ENCODE data around the gene CENPP. TPM values are rescaled to one million over a fixed set of nuclear protein-coding genes. Genes with fewer than 3 reads are reported as not detected.

The CENPP gene
- total RNA-seq, 1 experiment from 2014 or later, result 15.6 TPM

DNA sequence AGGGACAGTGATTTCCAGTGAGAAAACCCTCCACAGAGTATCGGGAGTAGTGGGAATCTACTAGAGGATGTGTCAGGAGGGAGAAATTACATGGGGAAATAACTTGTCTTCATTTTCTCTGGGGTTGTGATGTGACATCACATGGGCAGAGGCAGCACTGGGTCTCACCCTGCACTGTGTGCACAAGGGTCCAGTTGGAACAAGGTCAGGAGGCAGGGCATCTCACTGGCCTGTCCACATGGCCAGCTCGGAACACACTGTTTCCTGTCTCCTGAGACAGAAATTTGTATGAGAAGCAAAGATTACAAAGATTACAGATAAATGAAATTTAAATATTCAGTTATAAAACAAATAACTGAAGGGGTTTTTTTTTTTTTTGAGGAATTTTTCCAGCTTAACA is 272.6 kb downstream of the CENPP start:
- CTCF ChIA-PET, result no interaction called here
- intact Hi-C loops (cut with micrococcal nuclease; ENCODE audit: unreplicated experiment), result no loop called here
- Histone ChIP-seq H3K4me3 (ENCODE audit: low read depth, low read length, poor library complexity, severe bottlenecking) (no peak overlapping the region), H3K36me3 (ENCODE audit: insufficient read depth, low read length, poor library complexity, severe bottlenecking) (no peaks in the 10 kb centered on the region), H3K9me3 (ENCODE audit: low read depth, low read length, poor library complexity, severe bottlenecking) (no peaks in the 10 kb centered on the region), H3K4me1 (ENCODE audit: insufficient read depth, low read length, poor library complexity, severe bottlenecking) (no peaks in the 10 kb centered on the region), H3K27me3 (replicated peaks; ENCODE audit: insufficient read depth, low read depth, low read length, poor library complexity) (no peaks in the 10 kb centered on the region), H3K27ac (ENCODE audit: low read depth, low read length, poor library complexity, severe bottlenecking) (no peak overlapping the region)
- BruUV-seq (replicated peaks), result no TSS peak
- POLR2A ChIA-PET (ENCODE audit: low non-redundant PET), result no interaction called here
- TF ChIP-seq, protein P1, sequence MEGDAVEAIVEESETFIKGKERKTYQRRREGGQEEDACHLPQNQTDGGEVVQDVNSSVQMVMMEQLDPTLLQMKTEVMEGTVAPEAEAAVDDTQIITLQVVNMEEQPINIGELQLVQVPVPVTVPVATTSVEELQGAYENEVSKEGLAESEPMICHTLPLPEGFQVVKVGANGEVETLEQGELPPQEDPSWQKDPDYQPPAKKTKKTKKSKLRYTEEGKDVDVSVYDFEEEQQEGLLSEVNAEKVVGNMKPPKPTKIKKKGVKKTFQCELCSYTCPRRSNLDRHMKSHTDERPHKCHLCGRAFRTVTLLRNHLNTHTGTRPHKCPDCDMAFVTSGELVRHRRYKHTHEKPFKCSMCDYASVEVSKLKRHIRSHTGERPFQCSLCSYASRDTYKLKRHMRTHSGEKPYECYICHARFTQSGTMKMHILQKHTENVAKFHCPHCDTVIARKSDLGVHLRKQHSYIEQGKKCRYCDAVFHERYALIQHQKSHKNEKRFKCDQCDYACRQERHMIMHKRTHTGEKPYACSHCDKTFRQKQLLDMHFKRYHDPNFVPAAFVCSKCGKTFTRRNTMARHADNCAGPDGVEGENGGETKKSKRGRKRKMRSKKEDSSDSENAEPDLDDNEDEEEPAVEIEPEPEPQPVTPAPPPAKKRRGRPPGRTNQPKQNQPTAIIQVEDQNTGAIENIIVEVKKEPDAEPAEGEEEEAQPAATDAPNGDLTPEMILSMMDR (conservative IDR thresholded peaks at IDR 0.05; ENCODE audit: low read depth, low read length), result no peak
- no peak for TF ChIP-seq EZH2 (IDR thresholded peaks at IDR 0.05; ENCODE audit: borderline replicate concordance, low read depth, low read length, poor library complexity, severe bottlenecking)
- no peak for DNase-seq (ENCODE audit: low spot score)

DNA sequence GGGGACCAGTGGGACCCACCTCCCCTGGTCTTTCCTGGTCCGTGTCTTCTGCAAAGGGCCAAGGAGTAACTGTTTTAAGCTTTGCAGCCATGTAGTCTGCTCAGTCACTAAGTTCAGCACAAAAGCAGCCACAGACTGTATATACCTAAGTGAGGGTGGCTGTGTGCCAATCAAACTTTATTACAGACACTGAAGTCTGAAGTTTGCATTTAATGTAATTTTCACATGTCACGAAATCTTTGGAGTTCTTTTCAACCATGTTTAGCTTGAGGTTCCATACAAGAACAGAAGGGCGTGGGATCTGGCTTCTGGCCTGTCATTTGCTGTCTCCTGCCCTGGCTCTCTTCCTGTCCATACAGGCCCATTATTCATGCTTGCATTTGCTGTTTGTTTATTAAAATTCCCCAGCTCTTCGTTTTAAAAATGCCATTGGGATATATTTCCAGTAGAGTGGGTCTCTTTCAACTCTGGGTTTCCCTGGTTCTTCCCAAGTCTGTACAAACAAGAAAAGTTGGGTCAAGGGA is 274.2 kb downstream of the CENPP start:
- TF ChIP-seq, protein P1 (conservative IDR thresholded peaks at IDR 0.05; ENCODE audit: low read depth, low read length), result no peak
- no peak for TF ChIP-seq EZH2 (IDR thresholded peaks at IDR 0.05; ENCODE audit: borderline replicate concordance, low read depth, low read length, poor library complexity, severe bottlenecking)
- Histone ChIP-seq H3K27ac (ENCODE audit: low read depth, low read length, poor library complexity, severe bottlenecking) (no peak overlapping the region), H3K9me3 (ENCODE audit: low read depth, low read length, poor library complexity, severe bottlenecking) (peaks cover 5% of the 10 kb centered on the region), H3K4me1 (ENCODE audit: insufficient read depth, low read length, poor library complexity, severe bottlenecking) (no peaks in the 10 kb centered on the region), H3K27me3 (replicated peaks; ENCODE audit: insufficient read depth, low read depth, low read length, poor library complexity) (no peaks in the 10 kb centered on the region), H3K4me3 (ENCODE audit: low read depth, low read length, poor library complexity, severe bottlenecking) (no peak overlapping the region), H3K36me3 (ENCODE audit: insufficient read depth, low read length, poor library complexity, severe bottlenecking) (no peaks in the 10 kb centered on the region)
- DNase-seq (ENCODE audit: low spot score), result no peak
- no TSS peak for BruUV-seq (replicated peaks)
- intact Hi-C loops (cut with micrococcal nuclease; ENCODE audit: unreplicated experiment), result no loop called here
- ChIA-PET POLR2A (ENCODE audit: low non-redundant PET) (no interaction called here), CTCF (no interaction called here)

DNA sequence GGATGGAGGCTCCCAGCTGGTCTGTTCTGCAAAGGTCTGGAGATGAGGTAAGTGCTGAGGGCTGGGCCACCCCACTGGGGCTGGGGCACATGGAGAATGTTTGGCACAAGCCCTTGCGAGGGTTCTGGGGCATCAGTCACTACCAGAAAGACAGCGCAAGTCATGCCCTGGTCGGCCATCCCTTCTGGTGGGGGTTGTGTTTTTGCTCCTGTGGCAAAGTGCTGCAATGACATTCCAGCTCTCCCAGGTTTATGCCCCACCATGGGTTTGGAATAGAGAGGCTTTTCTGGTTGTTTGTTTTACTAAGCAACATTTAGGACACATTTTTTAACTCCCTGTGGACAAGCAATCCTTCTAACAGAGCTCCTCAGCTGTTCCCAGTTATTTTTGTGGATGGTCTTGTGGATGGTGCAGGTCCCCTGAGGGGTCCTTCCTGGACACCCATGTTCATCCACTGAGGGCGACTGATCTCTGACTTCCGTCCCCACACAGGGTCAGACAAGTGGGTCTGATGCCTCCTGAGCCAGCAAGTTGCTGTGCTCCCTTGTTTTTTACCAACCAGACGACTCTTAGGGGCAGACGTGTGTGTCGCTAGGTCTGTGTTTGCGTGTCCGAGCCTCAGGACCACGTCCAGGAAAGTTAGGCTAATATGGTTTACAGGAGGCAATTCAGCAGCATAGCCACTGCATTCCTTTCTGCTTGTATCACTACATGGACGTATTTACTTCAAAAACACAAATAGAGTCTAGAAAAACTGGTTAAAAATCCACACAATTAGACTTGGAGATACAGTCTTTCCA is 274.9 kb downstream of the CENPP start:
- intact Hi-C loops (cut with micrococcal nuclease; ENCODE audit: unreplicated experiment), result no loop called here
- DNase-seq (ENCODE audit: low spot score), result no peak
- CTCF ChIA-PET, result no interaction called here
- TF ChIP-seq, protein P1 (conservative IDR thresholded peaks at IDR 0.05; ENCODE audit: low read depth, low read length), result no peak
- no peak for TF ChIP-seq EZH2 (IDR thresholded peaks at IDR 0.05; ENCODE audit: borderline replicate concordance, low read depth, low read length, poor library complexity, severe bottlenecking)
- Histone ChIP-seq H3K27me3 (replicated peaks; ENCODE audit: insufficient read depth, low read depth, low read length, poor library complexity) (no peaks in the 10 kb centered on the region), H3K36me3 (ENCODE audit: insufficient read depth, low read length, poor library complexity, severe bottlenecking) (no peaks in the 10 kb centered on the region), H3K4me3 (ENCODE audit: low read depth, low read length, poor library complexity, severe bottlenecking) (no peak overlapping the region), H3K4me1 (ENCODE audit: insufficient read depth, low read length, poor library complexity, severe bottlenecking) (no peaks in the 10 kb centered on the region), H3K27ac (ENCODE audit: low read depth, low read length, poor library complexity, severe bottlenecking) (no peak overlapping the region), H3K9me3 (ENCODE audit: low read depth, low read length, poor library complexity, severe bottlenecking) (peaks cover 5% of the 10 kb centered on the region)
- no TSS peak for BruUV-seq (replicated peaks)
- POLR2A ChIA-PET (ENCODE audit: low non-redundant PET), result no interaction called here

All from A673 (cell line).